GM23338 (cell line): ENCODE results near the gene ADGRB3. TPM values are rescaled to one million over a fixed set of nuclear protein-coding genes. Genes with fewer than 3 reads are reported as not detected.

Experiments used
- ATAC-seq: fragments of 200-7000 bp; cut with Tn5 transposase; 3 replicates; pipeline ENCODE4 v1.9.1; 2020
- DNase-seq: peaks from one replicate; pipeline ENCODE4 v3.0.0-alpha.2; 2015; ENCODE audit warnings: low spot score
- H2AFZ ChIP-seq: fragments of 200-600 bp; sonication (generic); 2 replicates; pipeline ENCODE4 v1.8.0; 2016; ENCODE audit warnings: antibody characterized with exemption, mild to moderate bottlenecking, moderate library complexity
- H3F3A ChIP-seq: fragments of 200-600 bp; sonication (generic); replicated peaks from 2 replicates; pipeline ENCODE4 v1.8.0; 2017; ENCODE audit warnings: antibody characterized with exemption, mixed run types, low read depth
- H3K27ac ChIP-seq: fragments of 200-600 bp; sonication (generic); 2 replicates; pipeline ENCODE4 v1.6.1; 2016; ENCODE audit warnings: low read depth
- H3K27me3 ChIP-seq: fragments of 200-600 bp; sonication (generic); 2 replicates; pipeline ENCODE4 v1.8.0; 2016; ENCODE audit warnings: mild to moderate bottlenecking, mixed run types, moderate library complexity; ENCODE audit not compliant: insufficient read depth
- H3K36me3 ChIP-seq: fragments of 200-600 bp; sonication (generic); 2 replicates; pipeline ENCODE4 v1.8.0; 2016; ENCODE audit warnings: mild to moderate bottlenecking; ENCODE audit not compliant: insufficient read depth
- H3K4me1 ChIP-seq: fragments of 200-600 bp; sonication (generic); 2 replicates; pipeline ENCODE4 v1.8.0; 2016; ENCODE audit warnings: mild to moderate bottlenecking, moderate library complexity; ENCODE audit not compliant: insufficient read depth
- H3K4me2 ChIP-seq: fragments of 200-600 bp; sonication (generic); 2 replicates; pipeline ENCODE4 v1.7.1; 2017; ENCODE audit warnings: mixed run types
- H3K4me3 ChIP-seq: fragments of 200-600 bp; sonication (generic); 2 replicates; pipeline ENCODE4 v1.6.1; 2016; ENCODE audit warnings: mixed run types
- H3K79me2 ChIP-seq: fragments of 200-600 bp; sonication (generic); replicated peaks from 2 replicates; pipeline ENCODE4 v1.8.0; 2017; ENCODE audit warnings: mild to moderate bottlenecking; ENCODE audit not compliant: insufficient read depth
- H3K9me2 ChIP-seq: fragments of 200-600 bp; sonication (generic); 2 replicates; pipeline ENCODE4 v1.8.0; 2017; ENCODE audit not compliant: insufficient read depth
- H4K20me1 ChIP-seq: fragments of 200-600 bp; sonication (generic); replicated peaks from 2 replicates; pipeline ENCODE4 v1.8.0; 2017; ENCODE audit warnings: mild to moderate bottlenecking; ENCODE audit not compliant: insufficient read depth
- H3K27ac Mint-ChIP-seq: 2 replicates; pipeline ENCODE4 v1.8.0; 2020; ENCODE audit warnings: inconsistent platforms, mild to moderate bottlenecking, moderate library complexity, mixed read lengths
- H3K27me3 Mint-ChIP-seq: 3 replicates; pipeline ENCODE4 v1.8.0; 2022; ENCODE audit warnings: low read depth, mild to moderate bottlenecking, moderate library complexity, mixed read lengths, inconsistent platforms; ENCODE audit not compliant: insufficient read depth, poor library complexity
- H3K36me3 Mint-ChIP-seq: 3 replicates; pipeline ENCODE4 v1.8.0; 2021; ENCODE audit warnings: low read depth, mild to moderate bottlenecking, inconsistent platforms, moderate library complexity, mixed read lengths
- H3K4me1 Mint-ChIP-seq: 3 replicates; pipeline ENCODE4 v1.8.0; 2020; ENCODE audit warnings: mild to moderate bottlenecking, inconsistent platforms, mixed read lengths
- H3K4me3 Mint-ChIP-seq: 3 replicates; pipeline ENCODE4 v1.8.0; 2021; ENCODE audit warnings: moderate library complexity, mild to moderate bottlenecking, inconsistent platforms, mixed read lengths
- H3K9me3 Mint-ChIP-seq: 3 replicates; pipeline ENCODE4 v1.8.0; 2020; ENCODE audit warnings: moderate library complexity, mild to moderate bottlenecking, inconsistent platforms, mixed read lengths
- polyA plus RNA-seq: library from polyadenylated mRNA; unstranded; fragments of >200 nt; fragmentation: Nextera tagmentation; extraction: Ambion mirVana; gene quantifications from 2 replicates; pipeline ENCODE4 v1.2.1, GENCODE V29; 2016
- total RNA-seq: library from RNA; depleted of rRNA; stranded (reverse); fragments of >200 nt; shearing (Covaris generic); gene quantifications from 2 replicates; pipeline ENCODE4 v1.2.3, GENCODE V29; 2014
- TF ChIP-seq, protein P1 (sequence below): fragments of 250-450 bp; sonication (Bioruptor Pico); IDR thresholded peaks from 2 replicates; pipeline ENCODE4 v1.5.0; 2020; ENCODE audit warnings: mild to moderate bottlenecking, moderate library complexity
- TF ChIP-seq, protein P2 (sequence below), 2 experiments: fragments of 200-600 bp in 1 of 2; sonication (generic) in 1 of 2; conservative IDR thresholded peaks; 2 replicates each; pipeline versions ENCODE4 v1.5.1 to v1.6.1; 2016 to 2017; ENCODE audit warnings: antibody characterized with exemption in 2 of 2, low read depth in 2 of 2, mild to moderate bottlenecking in 2 of 2, moderate library complexity in 1 of 2

Gene ADGRB3
- total and polyA plus RNA-seq, 2 experiments from 2014 or later, result 0.92 to 4.0 TPM

DNA sequence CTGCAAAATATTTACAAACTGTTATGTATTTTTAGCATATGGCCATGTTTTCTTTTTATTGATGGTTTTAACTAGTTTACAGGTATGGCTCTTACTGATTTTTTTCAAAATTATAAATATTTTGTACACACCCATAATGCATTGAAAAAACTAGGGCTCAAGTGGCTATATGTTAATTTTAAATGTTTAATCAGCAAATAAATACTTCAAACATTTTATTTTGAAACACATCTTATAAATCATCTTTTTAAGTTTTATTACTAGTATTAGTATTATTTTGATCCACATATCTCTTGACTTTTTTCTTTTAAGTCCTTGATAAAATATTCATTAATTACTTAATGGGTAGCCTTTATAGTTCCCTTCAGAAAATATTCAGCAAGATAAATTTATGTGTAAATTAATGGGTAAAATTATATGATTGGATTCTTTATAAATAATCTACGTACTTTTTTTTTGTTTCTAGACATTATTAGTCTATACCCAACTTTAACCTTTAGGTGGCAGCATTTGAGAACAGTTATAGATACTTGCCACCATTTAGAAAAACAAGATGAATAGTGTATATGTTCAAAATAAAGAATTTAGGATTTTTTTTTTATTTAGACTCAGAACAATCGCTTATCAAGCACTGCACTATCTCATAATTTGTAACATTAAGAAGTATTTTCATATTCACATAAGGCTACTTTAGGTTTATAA, 241.9 kb downstream of the ADGRB3 start:
- Histone ChIP-seq H3F3A (no peaks in the 10 kb centered on the region), H4K20me1 (no peaks in the 10 kb centered on the region), H3K27me3 (no peaks in the 10 kb centered on the region), H2AFZ (no peak overlapping the region), H3K4me3 (no peak overlapping the region), H3K27ac (no peak overlapping the region), H3K79me2 (no peaks in the 10 kb centered on the region), H3K4me1 (0 out of 2 replicates have a peak, but pooled peaks cover 4% of the 10 kb centered on the region), H3K9me2 (no peaks in the 10 kb centered on the region), H3K36me3 (no peaks in the 10 kb centered on the region), H3K4me2 (no peak overlapping the region)
- DNase-seq (peak; percentile 46), ATAC-seq (no peak)
- Mint-ChIP-seq H3K27me3 (peaks cover 2% of the 10 kb centered on the region), H3K36me3 (0 out of 3 replicates have a peak, but pooled peaks cover 4% of the 10 kb centered on the region), H3K4me1 (no peaks in the 10 kb centered on the region), H3K4me3 (no peak overlapping the region), H3K27ac (no peak overlapping the region), H3K9me3 (peaks cover 4% of the 10 kb centered on the region; the same call in 2 of the 3 replicates)
- TF ChIP-seq, protein P1, sequence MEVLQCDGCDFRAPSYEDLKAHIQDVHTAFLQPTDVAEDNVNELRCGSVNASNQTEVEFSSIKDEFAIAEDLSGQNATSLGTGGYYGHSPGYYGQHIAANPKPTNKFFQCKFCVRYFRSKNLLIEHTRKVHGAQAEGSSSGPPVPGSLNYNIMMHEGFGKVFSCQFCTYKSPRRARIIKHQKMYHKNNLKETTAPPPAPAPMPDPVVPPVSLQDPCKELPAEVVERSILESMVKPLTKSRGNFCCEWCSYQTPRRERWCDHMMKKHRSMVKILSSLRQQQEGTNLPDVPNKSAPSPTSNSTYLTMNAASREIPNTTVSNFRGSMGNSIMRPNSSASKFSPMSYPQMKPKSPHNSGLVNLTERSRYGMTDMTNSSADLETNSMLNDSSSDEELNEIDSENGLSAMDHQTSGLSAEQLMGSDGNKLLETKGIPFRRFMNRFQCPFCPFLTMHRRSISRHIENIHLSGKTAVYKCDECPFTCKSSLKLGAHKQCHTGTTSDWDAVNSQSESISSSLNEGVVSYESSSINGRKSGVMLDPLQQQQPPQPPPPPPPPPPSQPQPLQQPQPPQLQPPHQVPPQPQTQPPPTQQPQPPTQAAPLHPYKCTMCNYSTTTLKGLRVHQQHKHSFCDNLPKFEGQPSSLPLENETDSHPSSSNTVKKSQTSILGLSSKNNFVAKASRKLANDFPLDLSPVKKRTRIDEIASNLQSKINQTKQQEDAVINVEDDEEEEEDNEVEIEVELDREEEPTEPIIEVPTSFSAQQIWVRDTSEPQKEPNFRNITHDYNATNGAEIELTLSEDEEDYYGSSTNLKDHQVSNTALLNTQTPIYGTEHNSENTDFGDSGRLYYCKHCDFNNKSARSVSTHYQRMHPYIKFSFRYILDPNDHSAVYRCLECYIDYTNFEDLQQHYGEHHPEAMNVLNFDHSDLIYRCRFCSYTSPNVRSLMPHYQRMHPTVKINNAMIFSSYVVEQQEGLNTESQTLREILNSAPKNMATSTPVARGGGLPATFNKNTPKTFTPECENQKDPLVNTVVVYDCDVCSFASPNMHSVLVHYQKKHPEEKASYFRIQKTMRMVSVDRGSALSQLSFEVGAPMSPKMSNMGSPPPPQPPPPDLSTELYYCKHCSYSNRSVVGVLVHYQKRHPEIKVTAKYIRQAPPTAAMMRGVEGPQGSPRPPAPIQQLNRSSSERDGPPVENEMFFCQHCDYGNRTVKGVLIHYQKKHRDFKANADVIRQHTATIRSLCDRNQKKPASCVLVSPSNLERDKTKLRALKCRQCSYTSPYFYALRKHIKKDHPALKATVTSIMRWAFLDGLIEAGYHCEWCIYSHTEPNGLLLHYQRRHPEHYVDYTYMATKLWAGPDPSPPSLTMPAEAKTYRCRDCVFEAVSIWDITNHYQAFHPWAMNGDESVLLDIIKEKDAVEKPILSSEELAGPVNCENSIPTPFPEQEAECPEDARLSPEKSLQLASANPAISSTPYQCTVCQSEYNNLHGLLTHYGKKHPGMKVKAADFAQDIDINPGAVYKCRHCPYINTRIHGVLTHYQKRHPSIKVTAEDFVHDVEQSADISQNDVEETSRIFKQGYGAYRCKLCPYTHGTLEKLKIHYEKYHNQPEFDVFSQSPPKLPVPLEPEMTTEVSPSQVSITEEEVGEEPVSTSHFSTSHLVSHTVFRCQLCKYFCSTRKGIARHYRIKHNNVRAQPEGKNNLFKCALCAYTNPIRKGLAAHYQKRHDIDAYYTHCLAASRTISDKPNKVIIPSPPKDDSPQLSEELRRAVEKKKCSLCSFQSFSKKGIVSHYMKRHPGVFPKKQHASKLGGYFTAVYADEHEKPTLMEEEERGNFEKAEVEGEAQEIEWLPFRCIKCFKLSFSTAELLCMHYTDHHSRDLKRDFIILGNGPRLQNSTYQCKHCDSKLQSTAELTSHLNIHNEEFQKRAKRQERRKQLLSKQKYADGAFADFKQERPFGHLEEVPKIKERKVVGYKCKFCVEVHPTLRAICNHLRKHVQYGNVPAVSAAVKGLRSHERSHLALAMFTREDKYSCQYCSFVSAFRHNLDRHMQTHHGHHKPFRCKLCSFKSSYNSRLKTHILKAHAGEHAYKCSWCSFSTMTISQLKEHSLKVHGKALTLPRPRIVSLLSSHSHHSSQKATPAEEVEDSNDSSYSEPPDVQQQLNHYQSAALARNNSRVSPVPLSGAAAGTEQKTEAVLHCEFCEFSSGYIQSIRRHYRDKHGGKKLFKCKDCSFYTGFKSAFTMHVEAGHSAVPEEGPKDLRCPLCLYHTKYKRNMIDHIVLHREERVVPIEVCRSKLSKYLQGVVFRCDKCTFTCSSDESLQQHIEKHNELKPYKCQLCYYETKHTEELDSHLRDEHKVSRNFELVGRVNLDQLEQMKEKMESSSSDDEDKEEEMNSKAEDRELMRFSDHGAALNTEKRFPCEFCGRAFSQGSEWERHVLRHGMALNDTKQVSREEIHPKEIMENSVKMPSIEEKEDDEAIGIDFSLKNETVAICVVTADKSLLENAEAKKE (CRISPR knock-in tag), result no peak
- TF ChIP-seq, protein P2, sequence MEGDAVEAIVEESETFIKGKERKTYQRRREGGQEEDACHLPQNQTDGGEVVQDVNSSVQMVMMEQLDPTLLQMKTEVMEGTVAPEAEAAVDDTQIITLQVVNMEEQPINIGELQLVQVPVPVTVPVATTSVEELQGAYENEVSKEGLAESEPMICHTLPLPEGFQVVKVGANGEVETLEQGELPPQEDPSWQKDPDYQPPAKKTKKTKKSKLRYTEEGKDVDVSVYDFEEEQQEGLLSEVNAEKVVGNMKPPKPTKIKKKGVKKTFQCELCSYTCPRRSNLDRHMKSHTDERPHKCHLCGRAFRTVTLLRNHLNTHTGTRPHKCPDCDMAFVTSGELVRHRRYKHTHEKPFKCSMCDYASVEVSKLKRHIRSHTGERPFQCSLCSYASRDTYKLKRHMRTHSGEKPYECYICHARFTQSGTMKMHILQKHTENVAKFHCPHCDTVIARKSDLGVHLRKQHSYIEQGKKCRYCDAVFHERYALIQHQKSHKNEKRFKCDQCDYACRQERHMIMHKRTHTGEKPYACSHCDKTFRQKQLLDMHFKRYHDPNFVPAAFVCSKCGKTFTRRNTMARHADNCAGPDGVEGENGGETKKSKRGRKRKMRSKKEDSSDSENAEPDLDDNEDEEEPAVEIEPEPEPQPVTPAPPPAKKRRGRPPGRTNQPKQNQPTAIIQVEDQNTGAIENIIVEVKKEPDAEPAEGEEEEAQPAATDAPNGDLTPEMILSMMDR (conservative IDR thresholded peaks at IDR 0.05; ENCODE audit: low read depth in 2 of 2), result peak in 1 of 2 experiments; percentile 75; a peak in 3 of 4 replicates
